HG03558 (cell line): ENCODE measurements around the gene SMG1.
"Not testable (repeated sequence)": the region's sequence is repeated elsewhere in the genome, so short reads cannot be mapped to it uniquely, and the experiment has no call there.

Experiments
- ATAC-seq: cut with Tn5 transposase; IDR thresholded peaks from one replicate; pipeline ENCODE4 v1.9.1; 2021; ENCODE audit warnings: moderate number of reproducible peaks; ENCODE audit not compliant: unreplicated experiment; ENCODE audit errors: extremely low read depth

SMG1 gene

DNA sequence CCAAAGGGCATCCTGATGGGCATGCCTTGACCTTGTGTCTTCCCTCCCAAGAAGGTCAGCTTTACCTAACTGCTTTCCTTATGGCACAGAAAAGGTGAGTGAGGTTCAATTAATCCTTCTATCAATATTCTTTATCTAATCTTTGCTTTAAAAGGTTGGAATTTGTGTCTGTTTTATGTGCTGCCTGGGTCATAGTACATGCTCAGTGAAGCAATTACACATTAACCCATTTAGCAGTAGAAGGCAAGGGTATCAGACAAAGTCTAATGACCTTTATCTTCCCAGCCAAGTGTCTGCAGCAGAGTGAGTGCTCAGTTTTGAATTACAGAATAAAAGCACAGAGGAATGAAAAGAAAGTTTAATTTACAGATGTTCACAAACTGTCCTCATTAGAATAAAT lies 63.3 kb downstream of the SMG1 start:
- not testable (repeated sequence) for ATAC-seq

DNA sequence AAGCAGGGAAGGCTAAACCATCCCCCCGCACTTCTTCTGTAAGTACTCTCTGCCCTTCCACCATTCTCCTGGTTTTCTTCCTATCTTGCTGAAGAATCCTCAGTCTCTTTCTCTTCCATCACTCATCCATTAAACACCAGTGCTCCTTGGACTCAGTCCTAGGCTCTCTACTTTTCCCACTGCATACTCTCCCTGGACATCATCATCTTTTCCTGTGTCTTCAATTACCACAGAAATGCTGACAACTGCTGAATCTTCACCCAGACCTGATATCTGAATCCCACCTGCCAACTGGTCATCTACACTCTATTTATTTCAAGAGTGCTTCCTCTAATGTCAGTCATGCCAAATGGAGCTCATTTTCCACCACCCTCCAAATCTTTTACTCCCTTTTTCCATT lies 71.0 kb downstream of the SMG1 start:
- ATAC-seq = no peak

DNA sequence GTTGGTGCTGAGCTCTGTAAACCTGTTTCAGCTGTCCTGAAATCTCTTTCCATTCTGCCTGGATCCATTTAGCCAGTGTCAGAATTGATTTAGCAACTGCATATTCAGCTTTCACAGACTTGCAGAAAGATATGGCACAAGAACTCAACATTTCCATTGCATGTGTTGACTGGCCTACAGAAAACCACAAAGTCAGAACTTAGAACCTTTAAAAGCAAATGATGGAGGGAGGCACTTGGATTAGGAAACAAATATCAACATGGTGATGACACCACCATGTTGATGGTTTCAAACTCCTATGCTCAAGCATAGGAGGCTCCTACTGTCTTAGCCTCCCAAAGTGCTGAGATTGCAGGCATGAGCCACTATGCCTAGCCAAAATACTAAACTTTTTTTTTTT lies 72.5 kb downstream of the SMG1 start:
- no peak for ATAC-seq

DNA sequence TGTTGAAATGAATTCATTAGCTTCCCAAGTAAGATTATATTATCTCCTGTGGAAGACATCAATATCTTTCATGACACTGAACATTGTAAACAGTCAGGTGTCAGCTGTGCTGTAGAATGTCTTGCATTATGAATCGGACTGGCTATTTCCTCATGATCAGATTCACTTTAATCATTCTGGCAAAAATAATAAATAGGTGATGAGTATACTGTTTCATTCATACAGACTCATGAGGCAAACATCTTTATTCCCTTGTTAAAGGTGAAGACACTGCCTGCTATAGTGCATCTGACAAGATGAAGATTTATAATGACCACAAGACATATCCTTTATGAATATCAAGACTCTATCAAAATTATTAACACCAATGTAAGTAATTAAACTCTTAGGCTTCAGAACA lies 73.6 kb downstream of the SMG1 start:
- ATAC-seq = no peak

DNA sequence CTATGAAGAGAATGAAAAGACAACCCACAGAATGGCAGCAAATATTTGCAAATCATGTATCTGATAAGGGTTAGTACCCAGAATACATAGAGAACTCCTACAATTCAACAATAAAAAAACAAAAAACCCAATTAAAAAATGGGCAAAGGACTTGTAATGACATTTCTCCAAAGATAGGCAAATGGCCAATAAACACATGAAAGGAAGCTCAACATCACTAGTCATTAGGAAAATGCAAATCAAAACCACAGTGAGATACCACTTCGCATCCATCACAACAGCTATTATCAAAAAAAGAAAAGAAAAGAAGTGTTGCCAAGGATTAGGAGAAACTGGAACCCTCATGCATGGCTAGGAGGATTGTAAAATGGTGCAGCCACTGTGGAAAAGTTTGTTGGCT lies 79.8 kb downstream of the SMG1 start:
- ATAC-seq = no peak

DNA sequence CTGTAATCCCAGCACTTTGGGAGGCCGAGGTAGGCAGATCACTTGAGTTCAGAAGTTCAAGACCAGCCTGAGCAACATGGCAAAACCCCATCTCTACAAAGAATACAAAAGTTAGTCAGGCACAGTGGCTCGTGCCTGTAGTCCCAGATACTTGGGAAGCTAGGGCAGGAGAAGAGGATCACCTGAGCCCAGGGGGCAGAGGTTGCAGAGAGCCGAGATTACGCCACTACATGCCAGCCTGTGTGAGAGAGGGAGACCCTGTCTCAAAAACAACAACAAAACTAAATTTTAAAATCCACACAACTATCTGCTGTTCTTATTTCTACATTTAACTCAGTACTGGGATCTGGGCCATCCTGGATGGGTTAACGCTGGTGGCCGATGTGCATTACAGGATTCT lies 83.6 kb downstream of the SMG1 start:
- ATAC-seq = no peak

DNA sequence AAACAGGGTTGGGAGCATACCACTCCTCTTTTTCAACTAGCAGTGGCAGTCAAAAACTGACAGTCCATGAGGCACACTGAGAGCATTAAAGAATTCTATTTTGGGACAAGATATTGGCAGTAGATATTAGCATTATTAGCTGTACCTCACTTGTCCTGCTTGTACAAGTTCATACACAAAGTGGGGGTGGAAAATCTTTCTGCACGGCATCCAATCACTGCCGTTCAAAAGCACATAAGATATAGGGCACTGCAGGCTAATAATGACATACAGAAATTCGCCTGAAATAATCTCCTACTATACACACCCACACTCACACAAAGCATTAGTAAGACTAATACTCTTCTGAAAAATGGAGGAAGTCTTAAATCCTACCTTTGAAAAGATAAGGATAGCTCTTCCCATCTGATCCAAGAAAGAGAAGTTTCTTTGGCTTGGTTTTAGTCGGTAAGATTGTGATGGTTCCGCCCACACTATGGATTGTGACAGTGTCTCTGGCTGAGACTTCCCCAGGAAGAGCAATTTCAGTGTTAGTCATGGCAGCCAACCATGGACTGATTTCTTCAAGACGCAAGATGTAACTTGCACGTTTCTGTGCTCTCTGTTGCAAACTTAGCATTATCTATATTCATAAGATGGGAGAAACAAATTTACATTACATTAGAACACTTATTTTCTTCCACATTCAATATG lies 84.2 kb downstream of the SMG1 start:
- no peak for ATAC-seq

DNA sequence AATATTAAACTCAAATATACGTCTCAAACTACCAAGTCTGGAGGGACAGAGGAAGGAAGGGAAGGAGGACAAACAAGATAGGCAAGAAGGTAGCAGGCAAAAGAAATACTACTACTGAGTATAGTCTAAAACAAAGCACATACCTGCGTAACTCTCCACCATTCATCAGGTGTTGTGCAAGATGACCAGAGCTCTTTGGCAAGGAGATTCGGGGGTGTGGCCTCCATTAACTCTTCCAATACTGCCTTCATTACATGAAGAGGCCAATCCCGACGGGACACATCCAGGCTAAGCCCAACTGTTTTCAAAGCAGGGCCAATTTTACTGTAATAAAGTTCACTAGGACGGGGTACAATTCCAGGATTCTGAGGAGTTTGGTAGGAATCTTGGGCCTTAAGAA lies 86.7 kb downstream of the SMG1 start:
- no peak for ATAC-seq

DNA sequence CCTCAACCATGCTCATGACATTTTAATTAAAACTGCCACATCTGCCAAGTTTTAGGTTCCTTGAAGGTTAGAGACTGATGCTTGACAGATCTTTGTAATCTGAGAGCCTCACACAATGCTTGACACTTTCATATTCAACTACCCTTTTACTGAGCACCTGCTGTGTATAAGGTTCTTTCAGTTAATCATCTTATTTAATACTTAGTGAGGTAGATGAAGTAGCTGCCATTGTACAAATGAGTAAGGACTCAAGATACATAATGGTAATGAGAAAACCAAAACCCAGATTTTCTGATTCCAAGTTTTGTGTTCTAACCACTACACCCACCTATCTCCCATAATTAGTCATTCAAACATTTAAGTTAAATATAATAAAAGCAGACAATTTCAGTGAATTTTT lies 89.5 kb downstream of the SMG1 start:
- no peak for ATAC-seq

DNA sequence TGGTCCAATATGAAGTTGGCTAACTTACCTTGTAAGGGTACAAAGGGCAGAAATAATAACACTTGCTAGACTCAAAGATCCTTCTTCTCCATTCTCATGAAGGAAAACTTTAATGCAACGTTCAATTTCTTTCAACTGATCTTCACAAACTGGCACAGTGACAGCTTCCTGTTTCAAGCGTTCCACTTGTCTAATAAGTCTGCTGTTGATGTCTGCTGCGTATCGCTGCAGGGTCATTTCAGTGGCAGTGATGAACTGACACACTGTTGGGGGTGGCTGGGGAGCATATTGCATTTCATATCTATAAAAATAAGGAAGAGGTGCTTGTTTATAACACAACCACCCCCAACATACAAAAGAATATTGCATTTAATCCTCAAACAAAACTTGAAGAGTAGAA lies 91.3 kb downstream of the SMG1 start:
- ATAC-seq = no peak

DNA sequence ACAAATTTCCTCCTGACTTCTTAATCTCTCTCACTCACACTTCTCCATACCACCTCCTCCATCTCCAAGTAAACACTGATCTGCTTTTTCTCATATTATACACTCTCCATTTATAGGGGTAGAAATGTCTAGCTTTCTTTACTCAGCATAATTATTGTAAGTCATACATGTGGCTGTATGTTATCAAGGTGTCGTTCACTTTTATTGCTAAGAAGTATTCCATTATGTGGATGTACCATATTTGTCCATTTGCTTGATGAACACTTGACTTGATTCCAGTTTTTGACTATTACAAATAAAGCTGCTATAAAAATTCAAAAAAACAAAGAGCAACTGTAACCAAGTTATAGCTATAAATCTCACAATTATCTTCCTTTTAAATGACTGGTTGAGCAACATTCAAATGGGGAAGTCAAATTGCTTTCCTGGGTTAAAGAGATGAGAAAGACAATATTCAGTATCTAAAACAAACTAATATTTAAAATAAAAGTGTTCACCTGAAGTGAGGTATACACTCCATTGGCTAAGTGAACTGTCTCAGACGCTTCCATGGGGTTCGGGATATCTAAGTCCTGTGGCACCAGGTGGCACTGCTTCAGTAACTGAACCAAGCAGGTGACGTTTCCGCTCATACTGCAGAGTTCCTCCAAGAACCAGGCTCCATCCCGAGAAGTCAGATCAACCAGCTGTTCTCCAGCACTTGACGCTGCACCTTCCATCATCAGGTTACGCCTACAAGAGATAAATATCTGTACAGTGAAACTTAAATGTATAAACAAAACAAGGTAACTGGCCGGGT lies 92.3 kb downstream of the SMG1 start:
- ATAC-seq = no peak

DNA sequence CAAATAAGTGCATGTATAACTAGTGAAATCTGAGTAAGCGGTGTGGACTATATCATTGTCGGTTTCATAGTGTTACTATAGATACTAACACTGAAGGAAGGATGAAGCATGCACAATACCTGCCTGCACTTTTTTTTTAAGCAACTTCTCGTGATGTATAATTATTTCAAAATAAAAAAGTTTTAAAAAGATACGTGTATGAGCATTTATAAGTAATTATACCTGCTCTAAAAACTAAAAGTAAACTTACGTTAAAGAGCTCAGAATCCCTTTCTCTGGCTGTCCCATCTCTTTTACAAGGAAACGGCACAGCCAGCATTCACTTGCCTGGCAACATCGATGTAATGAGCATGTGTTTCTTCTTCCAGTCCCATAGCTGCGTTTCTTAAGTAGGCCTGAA lies 93.6 kb downstream of the SMG1 start:
- no peak for ATAC-seq

DNA sequence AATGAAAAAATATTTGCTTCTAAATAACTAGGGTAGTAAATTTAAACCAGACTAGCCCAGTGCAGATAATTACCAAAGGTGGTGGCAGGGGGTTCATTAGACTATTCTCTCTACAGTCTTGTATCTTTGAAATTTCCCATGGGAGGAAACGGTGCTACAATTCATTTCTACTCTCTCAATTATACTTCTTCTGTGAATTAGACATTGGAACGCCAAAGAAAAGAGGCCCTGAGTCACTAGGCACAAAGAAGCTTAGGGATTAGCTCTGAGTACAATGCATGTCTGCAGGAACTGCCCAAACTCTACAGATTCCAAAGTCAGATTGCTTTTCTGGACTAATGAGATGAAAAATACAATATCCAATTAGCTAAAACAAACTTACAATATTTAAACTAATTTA lies 94.2 kb downstream of the SMG1 start:
- ATAC-seq = no peak

DNA sequence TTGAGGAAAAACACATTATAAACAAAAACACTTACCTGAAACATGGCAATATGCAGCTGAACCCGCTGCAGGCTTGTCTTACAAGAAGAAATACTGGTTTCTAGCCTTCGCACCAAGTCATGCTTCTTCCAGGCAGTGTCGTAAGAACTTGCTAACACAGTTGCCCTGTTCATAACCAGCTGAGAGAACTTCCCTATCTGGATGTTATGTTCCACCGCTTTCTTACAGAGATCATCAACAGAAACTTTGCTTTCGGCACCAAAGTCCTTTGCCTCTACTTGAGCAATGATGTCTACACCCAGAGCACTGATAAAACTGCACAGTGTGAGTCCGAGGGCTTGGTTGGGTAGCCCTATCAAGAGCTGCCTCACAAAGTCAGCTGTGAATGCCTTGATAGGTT lies 97.0 kb downstream of the SMG1 start:
- no peak for ATAC-seq

DNA sequence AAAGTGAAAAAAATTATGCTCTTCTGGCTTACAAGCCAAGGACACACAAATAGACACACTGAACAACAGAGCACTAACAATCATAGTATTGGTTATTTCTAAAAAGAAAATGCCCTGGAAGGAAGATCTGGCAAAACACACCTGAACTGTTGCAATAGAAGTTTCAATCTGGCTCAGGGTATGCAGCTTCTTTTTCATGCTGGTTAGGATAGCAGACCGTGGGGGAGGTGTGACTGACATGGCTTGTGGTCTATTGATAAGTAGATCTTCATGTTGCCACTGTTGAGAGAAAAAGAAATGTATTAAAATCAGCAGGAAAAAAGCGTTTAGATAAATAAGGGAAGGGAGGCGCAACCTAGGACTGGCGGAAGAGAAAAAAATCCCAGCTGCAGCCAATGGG lies 98.3 kb downstream of the SMG1 start:
- no peak for ATAC-seq

DNA sequence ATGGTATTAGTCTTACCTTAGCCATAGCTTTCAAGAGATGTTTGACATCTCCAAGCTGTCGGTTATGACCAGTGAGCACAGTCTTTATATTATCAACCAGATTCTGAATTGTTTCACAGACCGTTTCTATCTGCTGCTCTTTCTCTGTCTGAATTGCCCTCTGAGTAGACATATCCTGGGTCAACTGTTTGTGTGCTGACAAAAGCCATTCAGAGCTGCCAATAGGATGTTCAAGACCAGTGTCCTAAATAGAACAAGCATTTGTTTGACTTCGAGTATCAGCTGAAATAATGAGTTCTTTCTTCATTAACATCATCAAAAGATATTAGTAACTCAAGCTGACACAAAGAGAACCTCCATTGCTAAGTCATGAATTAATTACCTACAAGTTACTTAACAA lies 109.9 kb downstream of the SMG1 start:
- no peak for ATAC-seq

DNA sequence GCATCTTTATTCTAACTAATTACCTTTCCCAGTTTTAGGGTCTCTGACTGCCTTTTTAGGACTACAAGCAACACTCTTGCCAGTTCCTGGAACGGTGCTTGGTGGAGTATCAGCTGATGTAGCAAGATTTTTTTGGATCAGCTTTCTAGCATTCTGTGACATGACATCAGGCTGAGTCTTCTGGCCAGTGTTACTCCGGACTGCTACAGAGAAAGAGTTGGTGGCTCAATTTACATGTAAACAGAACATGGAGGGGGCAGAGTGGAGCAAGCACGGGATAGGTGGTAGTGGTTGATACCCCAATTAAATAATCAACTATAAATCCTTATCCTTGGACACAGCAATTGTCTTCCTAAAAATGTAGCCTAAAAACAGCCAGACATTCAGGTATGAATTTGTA lies 114.3 kb downstream of the SMG1 start:
- no peak for ATAC-seq

DNA sequence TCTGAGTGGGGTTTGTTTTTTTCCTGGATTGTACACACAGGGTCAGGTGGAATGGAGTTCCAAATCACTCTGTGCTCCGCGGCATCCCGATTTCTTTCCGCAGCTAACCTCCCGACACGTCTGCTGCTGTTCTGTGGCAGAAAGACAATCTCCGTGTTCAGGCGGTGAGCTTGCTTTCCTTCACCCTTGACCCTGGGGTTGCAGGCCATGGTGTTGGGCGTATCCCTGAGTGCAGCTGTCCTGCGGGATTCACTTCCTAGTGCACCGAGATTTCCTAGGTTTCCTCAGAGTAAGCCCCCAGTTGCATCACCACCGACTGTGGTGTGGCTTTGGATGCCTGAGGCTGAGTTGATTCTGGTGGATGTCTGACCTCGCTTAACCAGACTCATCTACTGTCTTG lies 117.0 kb downstream of the SMG1 start:
- ATAC-seq = no peak

DNA sequence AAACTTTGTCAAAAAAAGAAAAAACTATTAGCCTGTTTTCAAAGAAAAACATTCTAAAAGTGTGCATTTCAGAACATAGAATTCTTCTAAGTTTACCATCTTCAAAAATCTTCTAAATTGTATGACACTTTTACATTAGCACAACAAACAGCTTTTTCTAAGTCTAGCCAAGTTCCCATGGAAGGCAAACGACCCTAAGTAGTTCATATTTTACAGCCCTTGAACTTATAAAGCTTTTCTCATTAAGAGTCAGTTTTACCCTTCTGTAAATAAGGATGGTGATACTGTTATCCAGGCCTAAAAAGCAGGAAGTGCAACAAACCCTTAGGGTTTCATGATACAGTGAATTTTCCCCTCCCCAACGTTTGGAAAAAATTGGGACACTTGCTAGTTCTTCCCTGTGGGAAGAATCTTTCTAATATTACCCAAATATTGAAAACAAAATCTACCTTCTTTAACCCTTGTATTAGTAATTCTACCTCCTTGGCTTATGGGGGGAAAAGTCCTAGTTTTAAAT lies 120.9 kb downstream of the SMG1 start:
- ATAC-seq = no peak

DNA sequence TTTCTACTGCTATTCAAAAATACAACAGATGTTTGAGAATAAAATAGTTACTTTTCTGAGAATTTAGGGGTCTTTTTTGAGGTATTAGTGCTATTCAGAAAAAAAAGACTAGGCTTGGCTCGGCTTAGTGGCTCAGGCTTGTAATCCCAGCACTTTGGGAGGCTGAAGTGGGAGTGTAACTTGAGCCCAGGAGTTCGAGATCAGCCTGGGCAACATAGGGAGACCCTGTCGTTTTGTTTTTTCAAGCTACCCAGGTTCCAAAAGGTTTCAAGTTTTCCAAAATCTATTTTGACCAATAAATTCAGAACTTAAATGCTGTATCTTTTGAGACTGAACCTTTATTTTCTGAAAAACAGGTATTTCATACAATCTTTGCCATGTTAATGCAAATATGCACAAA lies 121.7 kb downstream of the SMG1 start:
- no peak for ATAC-seq

DNA sequence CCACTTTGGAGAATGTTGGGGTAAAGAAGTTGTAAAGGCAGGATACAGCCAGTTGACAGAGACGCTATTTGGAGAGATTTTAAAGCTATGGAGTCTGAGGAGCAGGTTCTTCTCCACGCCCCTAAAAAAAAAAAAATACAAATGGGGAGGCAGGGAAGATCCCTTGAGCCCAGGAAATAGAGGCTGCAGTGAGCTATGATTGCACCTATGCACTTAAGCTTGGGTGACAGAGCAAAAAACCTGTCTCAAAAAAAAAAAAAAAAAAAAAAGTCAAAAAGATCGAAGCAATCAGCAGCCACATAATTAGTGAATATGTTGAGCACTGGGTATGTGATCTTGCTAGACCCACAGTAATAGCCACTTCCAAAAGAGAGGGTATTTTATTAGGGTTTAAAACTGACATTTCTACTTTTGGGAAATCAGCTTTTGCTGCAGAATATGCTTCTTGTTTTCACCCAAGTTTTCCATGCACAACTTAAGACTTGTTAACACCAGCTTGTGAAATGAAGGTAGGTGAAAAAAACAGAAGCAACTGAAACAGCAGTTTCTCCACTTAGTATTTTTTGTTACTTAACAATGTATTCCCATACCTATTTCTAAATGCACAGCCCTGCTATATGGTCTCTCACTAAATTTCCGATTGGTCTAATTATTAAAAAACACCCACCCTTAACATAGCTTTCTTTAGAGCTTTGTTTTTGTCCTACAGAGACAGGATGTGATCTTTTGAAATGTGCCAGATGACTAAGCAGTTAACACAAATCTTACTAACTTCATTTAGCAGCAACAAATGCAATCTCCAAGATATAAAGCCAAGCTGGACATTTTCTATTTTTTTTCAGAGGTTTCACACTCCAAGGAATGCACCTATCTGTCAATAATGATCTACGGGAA lies 122.4 kb downstream of the SMG1 start:
- no peak for ATAC-seq
